Stomach (tissue), 4 donors: Measurements from ENCODE around the gene PRSS22.

Experiments
- CTCF ChIP-seq, 7 experiments: fragments of 450-650 bp in 4 of 7; fragments of 200-600 bp in 3 of 7; sonication (generic) in 3 of 7; IDR thresholded peaks; one replicate each; pipeline ENCODE4 v1.5.1; 2016 to 2019; ENCODE audit warnings: antibody characterized with exemption in 7 of 7, control low read depth in 2 of 7, mild to moderate bottlenecking in 1 of 7
- EP300 ChIP-seq: sonication (generic); formaldehyde crosslinking; IDR thresholded peaks from one replicate; pipeline ENCODE4 v1.6.1; 2017; ENCODE audit warnings: antibody characterized with exemption
- POLR2A ChIP-seq, 4 donors: fragments of 450-650 bp; IDR thresholded peaks; one replicate each; pipeline ENCODE4 v1.6.1; 2016; ENCODE audit warnings: antibody characterized with exemption in 4 of 4, control low read depth in 2 of 4, mild to moderate bottlenecking in 1 of 4, moderate library complexity in 1 of 4
- POLR2AphosphoS5 ChIP-seq, 3 donors: sonication (generic); formaldehyde crosslinking; IDR thresholded peaks; one replicate each; pipeline ENCODE4 v1.6.1; 2016; ENCODE audit warnings: antibody characterized with exemption in 3 of 3

DNA sequence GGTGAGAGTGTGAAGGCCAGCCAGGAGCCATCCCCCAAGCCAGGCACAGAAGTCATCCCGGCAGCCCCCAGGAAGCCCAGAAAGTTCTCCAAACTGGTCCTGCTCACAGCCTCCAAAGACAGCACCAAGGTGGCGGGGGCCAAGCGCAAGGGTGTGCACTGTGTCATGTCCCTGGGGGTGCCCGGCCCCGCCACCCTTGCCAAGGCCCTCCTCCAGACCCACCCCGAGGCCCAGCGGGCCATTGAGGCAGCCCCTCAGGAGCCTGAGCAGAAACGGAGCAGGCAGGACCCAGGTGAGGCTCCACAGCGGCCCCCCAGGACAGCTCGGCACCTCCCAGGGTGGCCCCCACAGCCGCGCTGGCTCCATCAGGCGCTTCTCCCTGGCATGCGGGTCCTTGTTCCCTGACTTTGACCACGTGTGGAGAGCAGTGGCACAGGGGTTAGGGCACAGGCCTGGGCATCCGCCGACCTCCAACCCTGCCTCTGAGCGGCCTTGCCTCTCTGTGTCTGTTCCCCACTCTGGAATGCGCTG lies 38.6 kb upstream of the PRSS22 start:
- TF ChIP-seq POLR2A (IDR thresholded peaks at IDR 0.05): no peak
- TF ChIP-seq CTCF (IDR thresholded peaks at IDR 0.05): no peak
- no peak for TF ChIP-seq POLR2AphosphoS5 (IDR thresholded peaks at IDR 0.05)
- TF ChIP-seq EP300: no peak
